Osteoblast (primary cell): ENCODE results near the gene VWCE. TPM values are rescaled to one million over a fixed set of nuclear protein-coding genes. Genes with fewer than 3 reads are reported as not detected.

Source experiments
- DNase-seq: peaks from one replicate; pipeline ENCODE4 v3.0.0; 2011; ENCODE audit warnings: low spot score, mixed read lengths; ENCODE audit not compliant: insufficient read length; ENCODE audit errors: missing footprints
- H2AFZ ChIP-seq: 2 replicates; pipeline ENCODE4 v1.6.0; 2011; ENCODE audit warnings: mild to moderate bottlenecking, low read length
- H3K27ac ChIP-seq: 2 replicates; pipeline ENCODE4 v1.5.1; 2011; ENCODE audit warnings: mild to moderate bottlenecking, low read depth, low read length, moderate library complexity
- H3K27me3 ChIP-seq: 2 replicates; pipeline ENCODE4 v1.6.0; 2012; ENCODE audit warnings: mild to moderate bottlenecking, control low read depth, inconsistent platforms, low read length, moderate library complexity; ENCODE audit not compliant: insufficient read depth
- H3K36me3 ChIP-seq: 2 replicates; pipeline ENCODE4 v1.5.1; 2011; ENCODE audit warnings: mild to moderate bottlenecking, low read length, control low read depth, moderate library complexity; ENCODE audit not compliant: insufficient read depth
- H3K4me1 ChIP-seq: 2 replicates; pipeline ENCODE4 v1.5.1; 2011; ENCODE audit warnings: mild to moderate bottlenecking, low read length, control low read depth, moderate library complexity; ENCODE audit not compliant: insufficient read depth
- H3K4me2 ChIP-seq: 2 replicates; pipeline ENCODE4 v1.6.0; 2011; ENCODE audit warnings: mild to moderate bottlenecking, low read length; ENCODE audit not compliant: insufficient read depth
- H3K4me3 ChIP-seq: fragments of 200-600 bp; sonication (generic); 3 replicates; pipeline ENCODE4 v1.5.1; 2012; ENCODE audit warnings: mild to moderate bottlenecking, low read length, inconsistent platforms; ENCODE audit not compliant: insufficient read depth
- H3K79me2 ChIP-seq: 2 replicates; pipeline ENCODE4 v1.6.0; 2012; ENCODE audit warnings: mild to moderate bottlenecking, low read length, control low read depth, inconsistent platforms; ENCODE audit not compliant: insufficient read depth
- H3K9me3 ChIP-seq: 2 replicates; pipeline ENCODE4 v1.5.1; 2011; ENCODE audit warnings: low read depth, low read length, control low read depth
- H4K20me1 ChIP-seq: 2 replicates; pipeline ENCODE4 v1.6.0; 2012; ENCODE audit warnings: mild to moderate bottlenecking, low read length, control low read depth; ENCODE audit not compliant: insufficient read depth
- CTCF ChIP-seq: IDR thresholded peaks from 2 replicates; pipeline ENCODE4 v1.5.1; 2011; ENCODE audit warnings: mild to moderate bottlenecking, low read depth, low read length, moderate library complexity; ENCODE audit errors: extremely low read depth
- total RNA-seq: library from RNA; depleted of rRNA; stranded (reverse); fragments of >200 nt; gene quantifications from 2 replicates; pipeline ENCODE4 v1.2.3, GENCODE V29; 2012

The VWCE gene
- total RNA-seq, 1 donor: 4.7 TPM

GRCh38 chr11:61337706-61338470, 42.8 kb upstream of the VWCE start:
- no peak overlapping the region for H3K4me3 ChIP-seq

GRCh38 chr11:61336171-61336935, 41.2 kb upstream of the VWCE start:
- TF ChIP-seq CTCF: peak; percentile 98
- peak; percentile 98 for DNase-seq

More at GRCh38 chr11:61337706-61338470, 42.8 kb upstream of the VWCE start:
- H3K9me3 ChIP-seq: no peaks in the 10 kb centered on the region
- no peaks in the 10 kb centered on the region for H3K27me3 ChIP-seq
- no peak overlapping the region for H2AFZ ChIP-seq
- H3K4me2 ChIP-seq: no peak overlapping the region
- peak; percentile 23 for DNase-seq
- H3K36me3 ChIP-seq: peaks cover 4% of the 10 kb centered on the region
- peaks cover 4% of the 10 kb centered on the region for H3K79me2 ChIP-seq
- H3K4me1 ChIP-seq: peaks cover 24% of the 10 kb centered on the region
- no peak for TF ChIP-seq CTCF
- H4K20me1 ChIP-seq: no peaks in the 10 kb centered on the region
- no peak overlapping the region for H3K27ac ChIP-seq

GRCh38 chr11:61335355-61335710, 40.2 kb upstream of the VWCE start:
- peak overlapping the region; percentile 49 for H2AFZ ChIP-seq

More at GRCh38 chr11:61336171-61336935, 41.2 kb upstream of the VWCE start:
- Histone ChIP-seq H3K79me2 (peaks cover 20% of the 10 kb centered on the region), H3K4me1 (peaks cover 30% of the 10 kb centered on the region), H4K20me1 (peaks cover 9% of the 10 kb centered on the region), H2AFZ (peak overlapping the region; percentile 74), H3K27ac (peak overlapping the region; percentile 43), H3K9me3 (no peaks in the 10 kb centered on the region), H3K4me3 (no peak overlapping the region), H3K4me2 (no peak overlapping the region), H3K36me3 (peaks cover 4% of the 10 kb centered on the region), H3K27me3 (no peaks in the 10 kb centered on the region)

More at GRCh38 chr11:61335355-61335710, 40.2 kb upstream of the VWCE start:
- Histone ChIP-seq H3K4me3 (no peak overlapping the region), H3K36me3 (peaks cover 4% of the 10 kb centered on the region), H4K20me1 (peaks cover 14% of the 10 kb centered on the region), H3K9me3 (no peaks in the 10 kb centered on the region), H3K27ac (peak overlapping the region; percentile 46), H3K27me3 (no peaks in the 10 kb centered on the region), H3K79me2 (peaks cover 30% of the 10 kb centered on the region), H3K4me2 (no peak overlapping the region), H3K4me1 (peaks cover 36% of the 10 kb centered on the region)
- TF ChIP-seq CTCF: no peak
- peak; percentile 86 for DNase-seq
